ENCODE results near the gene ZNF701. TPM values are rescaled to one million over a fixed set of nuclear protein-coding genes. Genes with fewer than 3 reads are reported as not detected.

The ZNF701 gene
- total and polyA plus RNA-seq, 2 of the 8 experiments (the other 6 are each of a cell fraction or from before 2014, with no cell fraction given), result 4.9 to 18.7 TPM

DNA sequence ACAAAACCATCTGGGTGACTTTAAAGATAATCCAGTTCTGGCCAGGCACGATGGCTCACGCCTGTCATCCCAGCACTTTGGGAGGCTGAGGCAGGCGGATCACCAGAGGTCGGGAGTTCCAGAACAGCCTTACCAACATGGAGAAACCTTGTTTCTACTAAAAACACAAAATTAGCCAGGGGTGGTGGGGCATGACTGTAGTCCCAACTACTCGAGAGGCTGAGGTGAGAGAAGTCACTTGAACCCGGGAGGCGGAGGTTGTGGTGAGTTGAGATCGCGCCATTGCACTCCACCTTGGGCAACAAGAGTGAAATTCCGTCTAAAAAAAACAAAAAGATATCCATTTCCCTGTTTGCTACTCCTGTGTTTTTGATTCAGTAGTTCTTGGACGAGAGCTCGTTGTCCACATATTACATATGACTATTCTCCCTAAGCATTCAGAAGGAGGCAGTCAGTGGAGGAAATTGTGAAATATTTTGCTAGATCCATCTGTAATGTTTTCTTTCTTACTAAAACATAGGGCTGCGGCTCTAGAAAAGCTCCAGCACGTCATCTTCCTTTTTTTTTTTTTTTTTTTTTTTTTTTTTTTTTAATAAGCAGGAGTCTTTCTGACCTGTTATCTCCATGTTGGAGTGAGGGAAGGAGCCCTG, 33.6 kb downstream of the ZNF701 start (continued):
- TF ChIP-seq, protein P1, sequence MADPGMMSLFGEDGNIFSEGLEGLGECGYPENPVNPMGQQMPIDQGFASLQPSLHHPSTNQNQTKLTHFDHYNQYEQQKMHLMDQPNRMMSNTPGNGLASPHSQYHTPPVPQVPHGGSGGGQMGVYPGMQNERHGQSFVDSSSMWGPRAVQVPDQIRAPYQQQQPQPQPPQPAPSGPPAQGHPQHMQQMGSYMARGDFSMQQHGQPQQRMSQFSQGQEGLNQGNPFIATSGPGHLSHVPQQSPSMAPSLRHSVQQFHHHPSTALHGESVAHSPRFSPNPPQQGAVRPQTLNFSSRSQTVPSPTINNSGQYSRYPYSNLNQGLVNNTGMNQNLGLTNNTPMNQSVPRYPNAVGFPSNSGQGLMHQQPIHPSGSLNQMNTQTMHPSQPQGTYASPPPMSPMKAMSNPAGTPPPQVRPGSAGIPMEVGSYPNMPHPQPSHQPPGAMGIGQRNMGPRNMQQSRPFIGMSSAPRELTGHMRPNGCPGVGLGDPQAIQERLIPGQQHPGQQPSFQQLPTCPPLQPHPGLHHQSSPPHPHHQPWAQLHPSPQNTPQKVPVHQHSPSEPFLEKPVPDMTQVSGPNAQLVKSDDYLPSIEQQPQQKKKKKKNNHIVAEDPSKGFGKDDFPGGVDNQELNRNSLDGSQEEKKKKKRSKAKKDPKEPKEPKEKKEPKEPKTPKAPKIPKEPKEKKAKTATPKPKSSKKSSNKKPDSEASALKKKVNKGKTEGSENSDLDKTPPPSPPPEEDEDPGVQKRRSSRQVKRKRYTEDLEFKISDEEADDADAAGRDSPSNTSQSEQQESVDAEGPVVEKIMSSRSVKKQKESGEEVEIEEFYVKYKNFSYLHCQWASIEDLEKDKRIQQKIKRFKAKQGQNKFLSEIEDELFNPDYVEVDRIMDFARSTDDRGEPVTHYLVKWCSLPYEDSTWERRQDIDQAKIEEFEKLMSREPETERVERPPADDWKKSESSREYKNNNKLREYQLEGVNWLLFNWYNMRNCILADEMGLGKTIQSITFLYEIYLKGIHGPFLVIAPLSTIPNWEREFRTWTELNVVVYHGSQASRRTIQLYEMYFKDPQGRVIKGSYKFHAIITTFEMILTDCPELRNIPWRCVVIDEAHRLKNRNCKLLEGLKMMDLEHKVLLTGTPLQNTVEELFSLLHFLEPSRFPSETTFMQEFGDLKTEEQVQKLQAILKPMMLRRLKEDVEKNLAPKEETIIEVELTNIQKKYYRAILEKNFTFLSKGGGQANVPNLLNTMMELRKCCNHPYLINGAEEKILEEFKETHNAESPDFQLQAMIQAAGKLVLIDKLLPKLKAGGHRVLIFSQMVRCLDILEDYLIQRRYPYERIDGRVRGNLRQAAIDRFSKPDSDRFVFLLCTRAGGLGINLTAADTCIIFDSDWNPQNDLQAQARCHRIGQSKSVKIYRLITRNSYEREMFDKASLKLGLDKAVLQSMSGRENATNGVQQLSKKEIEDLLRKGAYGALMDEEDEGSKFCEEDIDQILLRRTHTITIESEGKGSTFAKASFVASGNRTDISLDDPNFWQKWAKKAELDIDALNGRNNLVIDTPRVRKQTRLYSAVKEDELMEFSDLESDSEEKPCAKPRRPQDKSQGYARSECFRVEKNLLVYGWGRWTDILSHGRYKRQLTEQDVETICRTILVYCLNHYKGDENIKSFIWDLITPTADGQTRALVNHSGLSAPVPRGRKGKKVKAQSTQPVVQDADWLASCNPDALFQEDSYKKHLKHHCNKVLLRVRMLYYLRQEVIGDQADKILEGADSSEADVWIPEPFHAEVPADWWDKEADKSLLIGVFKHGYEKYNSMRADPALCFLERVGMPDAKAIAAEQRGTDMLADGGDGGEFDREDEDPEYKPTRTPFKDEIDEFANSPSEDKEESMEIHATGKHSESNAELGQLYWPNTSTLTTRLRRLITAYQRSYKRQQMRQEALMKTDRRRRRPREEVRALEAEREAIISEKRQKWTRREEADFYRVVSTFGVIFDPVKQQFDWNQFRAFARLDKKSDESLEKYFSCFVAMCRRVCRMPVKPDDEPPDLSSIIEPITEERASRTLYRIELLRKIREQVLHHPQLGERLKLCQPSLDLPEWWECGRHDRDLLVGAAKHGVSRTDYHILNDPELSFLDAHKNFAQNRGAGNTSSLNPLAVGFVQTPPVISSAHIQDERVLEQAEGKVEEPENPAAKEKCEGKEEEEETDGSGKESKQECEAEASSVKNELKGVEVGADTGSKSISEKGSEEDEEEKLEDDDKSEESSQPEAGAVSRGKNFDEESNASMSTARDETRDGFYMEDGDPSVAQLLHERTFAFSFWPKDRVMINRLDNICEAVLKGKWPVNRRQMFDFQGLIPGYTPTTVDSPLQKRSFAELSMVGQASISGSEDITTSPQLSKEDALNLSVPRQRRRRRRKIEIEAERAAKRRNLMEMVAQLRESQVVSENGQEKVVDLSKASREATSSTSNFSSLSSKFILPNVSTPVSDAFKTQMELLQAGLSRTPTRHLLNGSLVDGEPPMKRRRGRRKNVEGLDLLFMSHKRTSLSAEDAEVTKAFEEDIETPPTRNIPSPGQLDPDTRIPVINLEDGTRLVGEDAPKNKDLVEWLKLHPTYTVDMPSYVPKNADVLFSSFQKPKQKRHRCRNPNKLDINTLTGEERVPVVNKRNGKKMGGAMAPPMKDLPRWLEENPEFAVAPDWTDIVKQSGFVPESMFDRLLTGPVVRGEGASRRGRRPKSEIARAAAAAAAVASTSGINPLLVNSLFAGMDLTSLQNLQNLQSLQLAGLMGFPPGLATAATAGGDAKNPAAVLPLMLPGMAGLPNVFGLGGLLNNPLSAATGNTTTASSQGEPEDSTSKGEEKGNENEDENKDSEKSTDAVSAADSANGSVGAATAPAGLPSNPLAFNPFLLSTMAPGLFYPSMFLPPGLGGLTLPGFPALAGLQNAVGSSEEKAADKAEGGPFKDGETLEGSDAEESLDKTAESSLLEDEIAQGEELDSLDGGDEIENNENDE (IDR thresholded peaks at IDR 0.05; ENCODE audit: insufficient replicate concordance, low read length), result no peak
- TF ChIP-seq EZH2 (IDR thresholded peaks at IDR 0.05; ENCODE audit: low read depth, low read length, severe bottlenecking) (no peak), JUND (IDR thresholded peaks at IDR 0.05; ENCODE audit: low read length) (no peak), FOSL1 (IDR thresholded peaks at IDR 0.05; ENCODE audit: insufficient read depth, low read depth, low read length) (no peak), PHF8 (conservative IDR thresholded peaks at IDR 0.05; ENCODE audit: low read depth, low read length) (no peak), CBX8 (IDR thresholded peaks at IDR 0.05; ENCODE audit: borderline replicate concordance, low read depth, low read length) (no peak), KDM5A (IDR thresholded peaks at IDR 0.05; ENCODE audit: low read length) (no peak), RXRA (IDR thresholded peaks at IDR 0.05; ENCODE audit: insufficient read depth, low read depth, low read length) (no peak), TBP (IDR thresholded peaks at IDR 0.05; ENCODE audit: low read depth, low read length) (no peak), SP2 (IDR thresholded peaks at IDR 0.05; ENCODE audit: low read length) (no peak), EP300 (IDR thresholded peaks at IDR 0.05; ENCODE audit: borderline replicate concordance in 1 of 2, low read depth in 2 of 2, low read length in 2 of 2) (no peak)
